ENCODE results near the gene NR1D1. TPM values are rescaled to one million over a fixed set of nuclear protein-coding genes. Genes with fewer than 3 reads are reported as not detected.

The NR1D1 gene
- polyA plus RNA-seq, 1 donor, result 4.1 TPM

- no peak for DNase-seq
Observed at GRCh38 chr17:40076591-40076990, 23.8 kb downstream of the NR1D1 start.

- no peak for DNase-seq
Observed at GRCh38 chr17:40075942-40076498, 24.4 kb downstream of the NR1D1 start.

GRCh38 chr17:40075201-40075941, 25.0 kb downstream of the NR1D1 start:
- peak; percentile 66 for DNase-seq

- no peak for DNase-seq
Observed at GRCh38 chr17:40074871-40075200, 25.6 kb downstream of the NR1D1 start.

- no peak for DNase-seq
Observed at GRCh38 chr17:40074175-40074512, 26.2 kb downstream of the NR1D1 start.

- no peak for DNase-seq
Observed at GRCh38 chr17:40073454-40074174, 26.8 kb downstream of the NR1D1 start.

GRCh38 chr17:40072735-40073346, 27.5 kb downstream of the NR1D1 start:
- DNase-seq, result no peak

GRCh38 chr17:40072040-40072734, 28.2 kb downstream of the NR1D1 start:
- DNase-seq, result peak; percentile 34

- no peak for DNase-seq
Observed at GRCh38 chr17:40071313-40072039, 28.9 kb downstream of the NR1D1 start.

GRCh38 chr17:40070709-40071312, 29.6 kb downstream of the NR1D1 start:
- DNase-seq, result no peak

GRCh38 chr17:40069751-40070708, 30.4 kb downstream of the NR1D1 start:
- DNase-seq, result peak; percentile 27

GRCh38 chr17:40068917-40069750, 31.3 kb downstream of the NR1D1 start:
- peak; percentile 81 for DNase-seq

- no peak for DNase-seq
Observed at GRCh38 chr17:40068584-40068916, 31.8 kb downstream of the NR1D1 start.

- DNase-seq, result no peak
Observed at GRCh38 chr17:40068129-40068581, 32.2 kb downstream of the NR1D1 start.

- no peak for DNase-seq
Observed at GRCh38 chr17:40067710-40068109, 32.7 kb downstream of the NR1D1 start.

GRCh38 chr17:40065769-40066510, 34.4 kb downstream of the NR1D1 start:
- no peak for DNase-seq

GRCh38 chr17:40064971-40065768, 35.2 kb downstream of the NR1D1 start:
- peak; percentile 68 for DNase-seq

Data from left kidney (tissue), 2 donors.